ENCODE data around the gene ANKRD11. TPM values are rescaled to one million over a fixed set of nuclear protein-coding genes. Genes with fewer than 3 reads are reported as not detected.

The ANKRD11 gene
- total RNA-seq, 1 donor from 2014 or later: 367 TPM

DNA sequence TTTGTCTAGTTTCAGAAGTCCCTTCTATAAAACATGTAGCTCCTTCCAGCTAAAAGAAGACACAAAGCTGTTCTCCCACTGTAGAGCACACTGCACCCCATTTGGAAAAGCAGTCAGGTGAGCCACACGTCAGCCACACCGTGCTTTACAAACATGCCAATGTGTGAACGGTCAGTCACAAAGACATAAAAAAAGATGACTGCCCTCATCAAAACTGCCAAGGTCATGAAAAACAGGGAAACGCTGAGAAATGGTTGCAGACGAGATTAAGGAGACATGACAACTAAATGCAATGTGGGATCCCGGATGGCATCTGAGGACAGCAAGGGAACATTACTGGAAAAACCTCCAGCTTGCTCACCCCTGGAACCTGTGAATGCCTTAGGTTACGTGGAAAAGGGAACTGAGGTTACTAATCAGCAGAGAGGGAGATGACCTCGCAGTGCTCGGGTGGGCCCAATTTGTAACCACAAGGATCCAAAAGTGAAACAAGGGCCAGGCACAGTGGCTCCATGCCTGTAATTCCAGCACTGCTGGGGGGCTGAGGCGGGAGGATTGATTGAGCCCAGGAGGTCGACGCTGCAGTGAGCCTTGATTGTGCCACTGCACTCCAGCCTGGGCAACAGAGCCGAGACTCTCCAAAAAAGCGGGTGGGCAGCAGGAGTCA is 8.1 kb downstream of the ANKRD11 start:
- H3K27ac Mint-ChIP-seq (ENCODE audit: unreplicated experiment): peak overlapping the region; percentile 75
- TF ChIP-seq CTCF (IDR thresholded peaks at IDR 0.05; ENCODE audit: partially characterized antibody, unreplicated experiment): no peak
- DNase-seq: no peak
- no peaks in the 10 kb centered on the region for H3K36me3 Mint-ChIP-seq (ENCODE audit: unreplicated experiment)
- peak overlapping the region; percentile 77 for H3K4me3 Mint-ChIP-seq (ENCODE audit: unreplicated experiment)
- H3K27me3 Mint-ChIP-seq (ENCODE audit: unreplicated experiment): peaks cover 16% of the 10 kb centered on the region
- H3K9me3 Mint-ChIP-seq (ENCODE audit: unreplicated experiment): peaks cover 22% of the 10 kb centered on the region
- H3K4me1 Mint-ChIP-seq (ENCODE audit: low read depth, unreplicated experiment): peaks cover 73% of the 10 kb centered on the region

- Mint-ChIP-seq H3K27me3 (ENCODE audit: unreplicated experiment) (peaks cover 14% of the 10 kb centered on the region), H3K4me3 (ENCODE audit: unreplicated experiment) (peak overlapping the region; percentile 77), H3K36me3 (ENCODE audit: unreplicated experiment) (no peaks in the 10 kb centered on the region), H3K9me3 (ENCODE audit: unreplicated experiment) (peaks cover 20% of the 10 kb centered on the region), H3K27ac (ENCODE audit: unreplicated experiment) (peak overlapping the region; percentile 76), H3K4me1 (ENCODE audit: low read depth, unreplicated experiment) (peaks cover 74% of the 10 kb centered on the region)
- no peak for DNase-seq
- TF ChIP-seq CTCF (IDR thresholded peaks at IDR 0.05; ENCODE audit: partially characterized antibody, unreplicated experiment): no peak
Measured at GRCh38 chr16:89481356-89481955, 8.9 kb downstream of the ANKRD11 start.

- H3K27me3 Mint-ChIP-seq (ENCODE audit: unreplicated experiment): peaks cover 5% of the 10 kb centered on the region
- H3K4me1 Mint-ChIP-seq (ENCODE audit: low read depth, unreplicated experiment): peaks cover 69% of the 10 kb centered on the region
- TF ChIP-seq CTCF (IDR thresholded peaks at IDR 0.05; ENCODE audit: partially characterized antibody, unreplicated experiment): no peak
- H3K27ac Mint-ChIP-seq (ENCODE audit: unreplicated experiment): peak overlapping the region; percentile 35
- no peaks in the 10 kb centered on the region for H3K36me3 Mint-ChIP-seq (ENCODE audit: unreplicated experiment)
- peak overlapping the region; percentile 56 for H3K4me3 Mint-ChIP-seq (ENCODE audit: unreplicated experiment)
- DNase-seq: no peak
- H3K9me3 Mint-ChIP-seq (ENCODE audit: unreplicated experiment): peaks cover 11% of the 10 kb centered on the region
Measured at GRCh38 chr16:89478576-89479221, 11.7 kb downstream of the ANKRD11 start.

GRCh38 chr16:89476811-89477261 is 13.5 kb downstream of the ANKRD11 start:
- peaks cover 14% of the 10 kb centered on the region for H3K9me3 Mint-ChIP-seq (ENCODE audit: unreplicated experiment)
- H3K27me3 Mint-ChIP-seq (ENCODE audit: unreplicated experiment): peaks cover 4% of the 10 kb centered on the region
- DNase-seq: no peak
- peak overlapping the region; percentile 22 for H3K4me3 Mint-ChIP-seq (ENCODE audit: unreplicated experiment)
- H3K4me1 Mint-ChIP-seq (ENCODE audit: low read depth, unreplicated experiment): peaks cover 68% of the 10 kb centered on the region
- TF ChIP-seq CTCF (IDR thresholded peaks at IDR 0.05; ENCODE audit: partially characterized antibody, unreplicated experiment): no peak
- no peaks in the 10 kb centered on the region for H3K36me3 Mint-ChIP-seq (ENCODE audit: unreplicated experiment)
- peak overlapping the region; percentile 0 for H3K27ac Mint-ChIP-seq (ENCODE audit: unreplicated experiment)

- Mint-ChIP-seq H3K27me3 (ENCODE audit: unreplicated experiment) (peaks cover 4% of the 10 kb centered on the region), H3K4me1 (ENCODE audit: low read depth, unreplicated experiment) (peaks cover 65% of the 10 kb centered on the region), H3K27ac (ENCODE audit: unreplicated experiment) (peak overlapping the region; percentile 0), H3K9me3 (ENCODE audit: unreplicated experiment) (peaks cover 12% of the 10 kb centered on the region), H3K4me3 (ENCODE audit: unreplicated experiment) (peak overlapping the region; percentile 22), H3K36me3 (ENCODE audit: unreplicated experiment) (no peaks in the 10 kb centered on the region)
- no peak for DNase-seq
- TF ChIP-seq CTCF (IDR thresholded peaks at IDR 0.05; ENCODE audit: partially characterized antibody, unreplicated experiment): no peak
Measured at GRCh38 chr16:89476379-89476778, 14.0 kb downstream of the ANKRD11 start.
